A673 (cell line): ENCODE measurements around the gene AMACR. TPM values are rescaled to one million over a fixed set of nuclear protein-coding genes. Genes with fewer than 3 reads are reported as not detected.

Source experiments
- BruUV-seq: library from RNA; stranded (reverse); fragments of 400-500 nt; replicated peaks from 2 replicates; lab custom pipeline; 2021; lab: Mats Ljungman, UMichigan
- CTCF ChIA-PET: fragments of 300-600 bp; sonication (Branson Sonifier 250); formaldehyde crosslinking; loops from one replicate; lab custom pipeline; 2022; ENCODE audit warnings: antibody characterized with exemption; lab: Charles Lee
- POLR2A ChIA-PET: fragments of 300-600 bp; sonication (Branson Sonifier 250); formaldehyde crosslinking; loops from one replicate; lab custom pipeline; 2022; ENCODE audit warnings: antibody characterized with exemption; ENCODE audit not compliant: low non-redundant PET; lab: Charles Lee
- DNase-seq: peaks from one replicate; pipeline ENCODE4 v3.0.0-alpha.2; 2015; ENCODE audit warnings: low spot score
- H3K27ac ChIP-seq: fragments of 200-600 bp; sonication (generic); 2 replicates; pipeline ENCODE4 v1.5.1; 2016; ENCODE audit warnings: mixed run types, low read depth, mild to moderate bottlenecking, mixed read lengths, antibody characterized with exemption, low read length; ENCODE audit not compliant: poor library complexity, severe bottlenecking
- H3K27me3 ChIP-seq: fragments of 200-600 bp; sonication (generic); replicated peaks from 2 replicates; pipeline ENCODE4 v1.6.1; 2017; ENCODE audit warnings: mixed run types, low read depth, mild to moderate bottlenecking, mixed read lengths, antibody characterized with exemption, low read length; ENCODE audit not compliant: insufficient read depth, poor library complexity
- H3K36me3 ChIP-seq: fragments of 200-600 bp; sonication (generic); 2 replicates; pipeline ENCODE4 v1.6.1; 2016; ENCODE audit warnings: mixed run types, mild to moderate bottlenecking, mixed read lengths, antibody characterized with exemption, low read length; ENCODE audit not compliant: insufficient read depth, poor library complexity, severe bottlenecking
- H3K4me1 ChIP-seq: fragments of 200-600 bp; sonication (generic); 2 replicates; pipeline ENCODE4 v1.6.1; 2017; ENCODE audit warnings: mixed run types, mild to moderate bottlenecking, mixed read lengths, antibody characterized with exemption, low read length; ENCODE audit not compliant: insufficient read depth, poor library complexity, severe bottlenecking
- H3K4me3 ChIP-seq: fragments of 200-600 bp; sonication (generic); 2 replicates; pipeline ENCODE4 v1.5.1; 2016; ENCODE audit warnings: low read depth, mixed run types, mild to moderate bottlenecking, mixed read lengths, low read length; ENCODE audit not compliant: poor library complexity, severe bottlenecking
- H3K9me3 ChIP-seq: fragments of 200-600 bp; sonication (generic); 2 replicates; pipeline ENCODE4 v1.6.1; 2016; ENCODE audit warnings: mixed run types, low read depth, mild to moderate bottlenecking, mixed read lengths, antibody characterized with exemption, low read length; ENCODE audit not compliant: poor library complexity, severe bottlenecking
- EZH2 ChIP-seq: fragments of 200-600 bp; sonication (generic); IDR thresholded peaks from 2 replicates; pipeline ENCODE4 v1.6.1; 2017; ENCODE audit warnings: borderline replicate concordance, low read depth, mild to moderate bottlenecking, mixed read lengths, antibody characterized with exemption, low read length; ENCODE audit not compliant: poor library complexity, severe bottlenecking
- intact Hi-C: fragments of 100-400 bp; cut with micrococcal nuclease; formaldehyde crosslinking; loops from one replicate; pipeline ENCODE4 v1.10.0; 2022; ENCODE audit not compliant: unreplicated experiment
- total RNA-seq: library from RNA; stranded (reverse); gene quantifications from 2 replicates; pipeline ENCODE4 v1.2.3, GENCODE V29; 2021
- TF ChIP-seq, protein P1 (sequence below): fragments of 300-800, 200-600 bp; sonication (generic); conservative IDR thresholded peaks from 2 replicates; pipeline ENCODE4 v1.5.1; 2017; ENCODE audit warnings: low read depth, mild to moderate bottlenecking, antibody characterized with exemption, low read length, moderate library complexity, mixed read lengths

AMACR gene
- total RNA-seq, 1 experiment from 2014 or later, result 13.9 TPM

DNA sequence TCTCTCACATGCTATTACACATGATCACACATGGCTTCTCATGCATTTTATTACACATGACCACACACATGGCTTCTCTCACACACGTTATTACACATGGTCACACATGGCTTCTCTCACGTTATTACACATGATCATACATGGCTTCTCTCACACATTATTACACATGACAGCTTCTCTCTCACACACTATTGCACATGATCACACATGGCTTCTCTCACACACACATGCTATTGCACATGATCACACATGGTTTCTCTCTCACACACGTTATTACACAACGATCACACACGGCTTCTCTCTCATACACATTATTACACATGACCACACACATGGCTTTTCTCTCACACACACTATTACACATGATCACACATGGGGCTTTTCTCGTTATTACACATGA lies 22.4 kb downstream of the AMACR start:
- Histone ChIP-seq H3K4me1 (no peaks in the 10 kb centered on the region), H3K27me3 (no peaks in the 10 kb centered on the region), H3K4me3 (no peak overlapping the region), H3K27ac (no peak overlapping the region), H3K9me3 (no peaks in the 10 kb centered on the region), H3K36me3 (peaks cover 6% of the 10 kb centered on the region)
- TF ChIP-seq EZH2, result no peak
- TF ChIP-seq, protein P1, sequence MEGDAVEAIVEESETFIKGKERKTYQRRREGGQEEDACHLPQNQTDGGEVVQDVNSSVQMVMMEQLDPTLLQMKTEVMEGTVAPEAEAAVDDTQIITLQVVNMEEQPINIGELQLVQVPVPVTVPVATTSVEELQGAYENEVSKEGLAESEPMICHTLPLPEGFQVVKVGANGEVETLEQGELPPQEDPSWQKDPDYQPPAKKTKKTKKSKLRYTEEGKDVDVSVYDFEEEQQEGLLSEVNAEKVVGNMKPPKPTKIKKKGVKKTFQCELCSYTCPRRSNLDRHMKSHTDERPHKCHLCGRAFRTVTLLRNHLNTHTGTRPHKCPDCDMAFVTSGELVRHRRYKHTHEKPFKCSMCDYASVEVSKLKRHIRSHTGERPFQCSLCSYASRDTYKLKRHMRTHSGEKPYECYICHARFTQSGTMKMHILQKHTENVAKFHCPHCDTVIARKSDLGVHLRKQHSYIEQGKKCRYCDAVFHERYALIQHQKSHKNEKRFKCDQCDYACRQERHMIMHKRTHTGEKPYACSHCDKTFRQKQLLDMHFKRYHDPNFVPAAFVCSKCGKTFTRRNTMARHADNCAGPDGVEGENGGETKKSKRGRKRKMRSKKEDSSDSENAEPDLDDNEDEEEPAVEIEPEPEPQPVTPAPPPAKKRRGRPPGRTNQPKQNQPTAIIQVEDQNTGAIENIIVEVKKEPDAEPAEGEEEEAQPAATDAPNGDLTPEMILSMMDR, result no peak
- intact Hi-C loops, result no loop called here
- ChIA-PET CTCF (no interaction called here), POLR2A (no interaction called here)
- BruUV-seq, result no TSS peak
- no peak for DNase-seq

DNA sequence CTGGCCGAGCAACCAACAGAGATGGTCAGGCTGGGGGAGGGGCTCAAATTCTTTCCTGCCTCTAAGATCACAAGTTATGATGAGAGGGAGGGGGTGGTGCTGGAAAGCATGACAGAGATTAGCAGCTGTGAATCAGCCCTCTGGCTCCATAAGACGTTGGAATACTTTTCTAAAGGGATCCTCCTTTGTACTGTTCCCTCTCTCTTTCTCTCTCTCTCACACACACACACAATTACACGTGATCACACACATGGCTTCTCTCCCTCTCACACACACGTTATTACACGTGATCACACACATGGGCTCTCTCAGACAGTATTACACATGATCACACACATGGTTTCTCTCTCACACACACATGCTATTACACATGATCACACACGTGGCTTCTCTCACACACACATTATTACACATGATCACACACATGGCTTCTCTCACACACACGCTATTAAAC lies 23.2 kb downstream of the AMACR start, which contains the start of gene SLC45A2:
TSS of gene SLC45A2 (minus strand) at position 23 of the 454 bp plus-strand sequence. CDS start 110 bp downstream, outside the sequence.
- ChIA-PET POLR2A (no interaction called here), CTCF (no interaction called here)
- Histone ChIP-seq H3K4me1 (no peaks in the 10 kb centered on the region), H3K4me3 (no peak within 1 kb of the TSS), H3K36me3 (peaks cover 6% of the 10 kb centered on the region), H3K27me3 (no peaks in the 10 kb centered on the region), H3K27ac (no peak within 1 kb of the TSS), H3K9me3 (no peaks in the 10 kb centered on the region)
- intact Hi-C loops, result no loop called here
- BruUV-seq, result no TSS peak
- no peak for DNase-seq
- TF ChIP-seq EZH2, result no peak
- TF ChIP-seq, protein P1, result no peak

DNA sequence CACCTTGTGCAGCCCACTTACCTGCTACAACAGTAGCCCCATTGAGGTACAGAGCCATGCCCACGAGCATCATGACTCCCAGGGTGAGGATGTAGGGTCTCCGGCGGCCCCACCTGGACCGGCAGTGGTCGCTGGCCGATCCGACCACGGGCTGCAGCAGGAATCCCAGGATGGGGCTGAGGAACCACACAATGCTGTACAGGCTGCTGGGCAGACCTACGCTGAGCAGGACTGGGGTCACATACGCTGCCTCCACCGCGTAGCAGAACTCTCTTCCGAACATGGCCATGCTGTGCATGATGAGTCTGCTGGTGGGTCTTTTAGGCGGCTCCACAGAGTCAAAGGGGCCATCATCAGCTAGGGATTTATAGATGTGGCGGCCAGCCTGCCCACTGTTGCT lies 23.7 kb downstream of the AMACR start:
- Histone ChIP-seq H3K9me3 (no peaks in the 10 kb centered on the region), H3K36me3 (peaks cover 6% of the 10 kb centered on the region), H3K27ac (no peak overlapping the region), H3K4me3 (no peak overlapping the region), H3K4me1 (no peaks in the 10 kb centered on the region), H3K27me3 (no peaks in the 10 kb centered on the region)
- POLR2A ChIA-PET, result no interaction called here
- CTCF ChIA-PET, result no interaction called here
- no peak for TF ChIP-seq EZH2
- TF ChIP-seq, protein P1, result no peak
- BruUV-seq, result no TSS peak
- no peak for DNase-seq
- intact Hi-C loops, result no loop called here
